ENCODE measurements around the gene FJX1.
A peak's percentile ranks its signal among the peaks of the same experiment; 100 is the strongest.
"Not testable (repeated sequence)": the region's sequence is repeated elsewhere in the genome, so short reads cannot be mapped to it uniquely, and the experiment has no call there.

FJX1 gene

GRCh38 chr11:35635933-35636332 is 17.7 kb downstream of the FJX1 start:
- no peak for DNase-seq

DNA sequence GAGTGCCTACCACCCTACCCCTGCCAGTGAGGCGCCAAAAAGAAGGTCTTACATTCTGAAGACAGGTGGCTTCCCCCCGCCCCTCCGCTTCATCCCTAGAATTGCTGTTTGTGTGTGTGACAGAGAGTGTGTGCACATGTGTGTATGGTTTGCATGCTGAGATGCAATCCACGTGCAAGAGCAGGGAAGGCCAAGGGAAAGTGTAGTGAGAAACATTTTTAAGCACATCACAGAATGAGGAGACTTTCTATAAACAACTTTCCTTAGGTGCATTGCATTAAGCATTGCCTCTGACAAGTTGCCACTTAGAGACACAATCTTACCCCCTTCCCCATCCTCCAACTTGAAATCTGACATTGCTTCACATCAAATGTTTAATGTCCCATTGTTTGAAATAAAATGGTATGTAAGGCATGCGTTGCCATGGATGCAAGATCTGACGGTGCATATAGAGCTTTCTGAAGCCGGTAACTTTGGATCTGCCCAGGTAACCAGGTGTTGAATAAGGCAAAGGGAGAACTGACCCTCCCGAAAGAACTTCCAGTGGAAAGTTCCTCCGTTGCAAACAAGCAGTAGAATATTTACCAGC is 21.4 kb downstream of the FJX1 start:
- no peak for DNase-seq

DNA sequence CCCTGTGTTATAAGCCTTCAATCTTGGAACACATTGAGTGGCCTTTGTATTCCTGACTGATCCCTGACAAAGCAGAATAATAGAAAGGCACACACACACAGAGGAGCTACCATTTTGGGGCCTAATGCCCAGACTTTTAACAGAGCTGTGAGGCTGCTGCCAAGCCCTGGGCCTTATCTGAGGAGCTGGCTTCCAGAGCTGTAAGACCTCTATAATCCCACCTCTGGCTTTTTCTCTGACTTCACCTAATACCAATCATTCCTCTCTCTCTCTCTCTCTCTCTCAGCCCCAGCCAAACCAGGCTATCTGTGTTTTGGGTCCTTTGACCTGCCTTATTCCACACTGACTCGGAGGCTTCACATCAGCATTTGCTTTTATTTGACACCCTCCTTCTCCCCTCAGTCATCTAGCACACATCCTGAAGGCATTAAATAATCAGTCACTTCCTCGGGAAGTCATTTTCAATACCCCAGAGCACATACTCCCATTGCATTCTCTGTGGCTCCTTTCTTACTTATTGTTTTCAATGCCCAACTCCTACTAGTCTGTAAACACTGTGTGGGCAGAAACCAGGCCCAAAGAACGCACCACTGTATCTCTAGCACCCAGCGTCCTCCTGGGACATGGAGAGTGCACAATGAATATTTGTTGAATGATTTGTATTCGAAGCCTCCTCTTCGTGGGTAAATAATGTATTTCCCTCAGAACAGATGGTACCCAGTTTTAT is 23.1 kb downstream of the FJX1 start:
- no peak for DNase-seq

GRCh38 chr11:35641964-35642363 is 23.7 kb downstream of the FJX1 start:
- DNase-seq: no peak

GRCh38 chr11:35647421-35648093 is 29.3 kb downstream of the FJX1 start:
- DNase-seq: no peak

DNA sequence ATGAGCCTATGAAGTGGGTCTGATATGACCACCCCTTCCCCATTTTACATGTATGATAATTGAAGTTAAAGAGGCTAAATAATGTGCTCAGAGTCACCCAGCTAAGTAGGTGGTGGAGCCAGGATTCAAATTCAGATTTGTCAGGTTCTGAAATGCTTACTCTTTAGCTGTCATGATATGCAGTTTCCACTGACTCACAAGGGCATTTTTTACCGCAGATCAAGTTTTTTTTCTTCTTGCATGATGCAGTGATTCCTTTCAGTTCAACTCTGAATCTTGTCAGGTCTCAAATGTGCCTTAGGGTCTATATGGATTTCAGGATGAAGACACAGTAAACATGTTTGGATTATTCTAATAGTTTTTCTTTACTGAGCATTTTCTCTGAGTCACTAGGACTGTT is 31.7 kb downstream of the FJX1 start:
- DNase-seq: no peak

DNA sequence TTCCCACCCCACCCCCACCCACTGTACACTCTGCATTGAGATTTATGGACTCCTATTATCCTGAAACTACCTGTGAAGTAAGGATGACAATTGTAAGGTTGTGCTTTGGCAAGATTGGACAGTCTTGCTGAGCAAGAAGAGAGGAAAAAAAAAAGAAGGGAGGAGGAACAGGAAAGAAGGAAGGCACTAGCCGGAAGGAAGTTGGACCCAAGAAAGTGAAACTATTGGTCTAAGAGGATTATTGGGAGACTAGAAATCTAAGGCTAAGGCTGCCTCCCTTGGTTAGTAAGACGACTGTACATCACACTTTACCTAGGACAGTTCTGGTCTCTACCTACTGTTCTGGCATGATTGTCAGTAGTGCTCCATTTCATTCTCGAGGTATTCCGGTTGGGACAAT is 32.2 kb downstream of the FJX1 start:
- DNase-seq: no peak

DNA sequence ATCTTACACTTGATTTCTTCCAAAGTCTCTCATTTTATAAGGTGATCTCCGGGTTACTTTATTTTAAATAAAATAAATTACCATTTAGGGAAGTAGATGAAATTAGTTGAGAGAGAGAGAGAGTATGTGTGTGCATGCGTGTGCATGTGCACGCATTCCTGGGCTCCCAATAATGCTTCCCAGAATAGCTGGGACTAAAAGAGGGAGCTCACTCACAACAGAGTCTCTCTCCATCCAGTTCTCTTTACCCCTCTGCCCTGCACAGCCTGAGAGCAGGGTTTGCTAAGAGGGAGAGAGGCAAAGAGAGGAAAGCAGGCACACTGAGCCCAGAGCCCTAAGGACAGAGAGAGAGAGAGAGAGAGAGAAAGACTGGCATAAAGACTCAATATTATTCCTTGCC is 33.0 kb downstream of the FJX1 start:
- DNase-seq: no peak

DNA sequence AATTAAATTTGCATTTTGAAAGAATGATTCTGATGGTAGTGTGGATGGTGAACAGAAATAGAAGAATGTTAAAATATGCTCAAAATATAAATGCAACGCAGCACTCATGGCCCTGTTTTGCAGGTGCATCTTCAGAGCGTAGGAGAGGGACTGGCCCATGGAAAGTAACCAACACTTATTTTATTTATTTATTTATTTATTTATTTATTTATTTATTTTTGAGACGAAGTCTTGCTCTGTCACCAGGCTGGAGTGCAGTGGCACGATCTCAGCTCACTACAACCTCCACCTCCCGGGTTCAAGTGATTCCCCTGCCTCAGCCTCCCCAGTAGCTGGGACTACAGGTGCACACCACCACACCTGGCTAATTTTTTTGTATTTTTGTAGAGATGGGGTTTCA is 34.5 kb downstream of the FJX1 start:
- DNase-seq: not testable (repeated sequence)

DNA sequence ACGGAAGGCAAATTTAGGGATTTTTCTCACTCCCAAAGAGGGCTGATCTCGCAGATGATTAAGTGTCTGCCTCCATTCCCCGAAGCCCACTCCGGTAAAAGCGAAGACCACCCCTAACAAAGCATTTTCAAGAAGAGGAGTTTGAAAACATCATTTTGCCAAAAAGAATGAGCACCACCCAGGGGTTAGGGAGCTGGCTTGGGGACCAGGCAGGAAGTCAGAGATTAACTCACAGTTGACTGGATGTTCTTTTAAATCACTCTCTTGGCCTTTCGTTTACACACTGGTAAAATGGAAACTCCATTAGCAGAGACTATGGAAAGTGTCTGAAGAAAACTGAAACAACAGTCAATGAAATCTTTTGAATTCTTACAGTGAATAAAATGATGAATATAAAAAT is 36.5 kb downstream of the FJX1 start:
- DNase-seq: no peak

- no peak for DNase-seq
Measured at GRCh38 chr11:35655254-35655653, 37.0 kb downstream of the FJX1 start.

DNA sequence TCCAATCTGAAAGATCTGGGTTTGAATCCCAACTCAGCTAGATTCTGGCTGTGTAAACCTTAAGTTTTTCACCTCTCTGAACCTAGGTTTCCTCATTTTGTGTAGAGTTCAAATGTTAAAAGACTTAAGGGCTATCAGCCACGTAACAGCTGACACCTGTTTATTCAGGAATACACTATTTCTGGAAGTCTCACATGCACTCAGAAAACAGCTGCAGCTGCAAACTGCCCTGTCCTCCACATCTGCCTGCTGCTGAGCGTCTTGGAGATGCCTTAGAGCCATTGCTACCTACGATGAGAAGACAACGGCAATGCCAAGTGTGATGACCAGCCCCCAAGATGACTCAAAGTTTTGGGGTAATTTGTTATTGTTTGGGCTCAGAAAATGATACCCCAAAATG is 37.6 kb downstream of the FJX1 start:
- DNase-seq: no peak

GRCh38 chr11:35658020-35658948 is 40.0 kb downstream of the FJX1 start:
- DNase-seq: no peak

- DNase-seq: no peak
Measured at GRCh38 chr11:35661534-35661933, 43.3 kb downstream of the FJX1 start.

- peak; percentile 28 for DNase-seq
Measured at GRCh38 chr11:35662061-35662648, 43.9 kb downstream of the FJX1 start.

- peak; percentile 87 for DNase-seq
Measured at GRCh38 chr11:35662649-35663407, 44.6 kb downstream of the FJX1 start, which contains the start of gene TRIM44. Gene TRIM44, plus strand, starts transcription at chr11:35662775. Its CDS starts 337 bp downstream, at chr11:35663112.

- no peak for DNase-seq
Measured at GRCh38 chr11:35663408-35663702, 45.1 kb downstream of the FJX1 start.

DNA sequence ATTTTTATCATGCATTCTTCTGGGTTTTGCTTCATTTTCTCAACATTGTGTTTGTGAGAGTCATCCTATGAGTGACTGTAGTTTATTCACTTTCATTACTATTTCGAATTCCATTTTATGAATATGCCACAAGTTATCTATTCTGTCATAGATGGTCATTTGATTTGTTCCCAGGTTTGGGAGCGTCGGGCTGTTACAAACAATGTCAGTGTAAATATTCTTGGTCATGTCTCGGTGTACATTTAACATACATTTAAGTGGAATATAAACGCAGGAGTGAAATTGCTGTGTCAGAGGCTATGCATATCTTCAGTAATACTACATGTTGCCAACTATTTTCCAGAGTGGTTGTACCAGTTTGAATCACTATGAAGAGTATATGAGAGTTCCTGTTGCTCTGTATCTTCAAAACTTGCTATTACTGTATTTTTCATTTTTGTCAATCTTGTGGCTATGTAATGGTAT is 46.7 kb downstream of the FJX1 start:
- no peak for DNase-seq

- no peak for DNase-seq
Measured at GRCh38 chr11:35667257-35667656, 49.0 kb downstream of the FJX1 start.

DNA sequence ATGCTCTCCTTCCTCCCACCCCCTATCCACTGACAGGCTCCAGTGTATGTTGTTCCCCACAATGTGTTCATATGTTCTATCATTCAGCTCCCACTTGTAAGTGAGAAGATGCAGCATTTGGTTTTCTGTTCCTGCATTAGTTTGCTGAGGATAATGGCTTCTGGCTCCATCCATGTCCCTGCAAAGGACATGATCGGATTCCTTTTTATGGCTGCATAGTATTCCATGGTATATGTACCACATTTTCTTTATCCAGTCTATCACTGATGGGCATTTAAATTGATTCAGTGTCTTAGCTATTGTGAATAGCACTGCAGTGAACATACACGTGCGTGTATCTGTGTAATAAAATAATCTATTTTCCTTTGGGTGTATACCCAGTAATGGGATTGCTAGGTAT is 50.1 kb downstream of the FJX1 start:
- not testable (repeated sequence) for DNase-seq

All from CD4-positive, alpha-beta T cell treated with Interleukin-15 for 1 hour (primary cell).